Ovary (tissue), 3 donors: Measurements from ENCODE around the gene ATXN1.

Experiments
- CTCF ChIP-seq, 3 donors: fragments of 450-650 bp in 2 of 3; fragments of 200-600 bp in 1 of 3; IDR thresholded peaks; one replicate each; pipeline versions ENCODE4 v1.5.1 to v1.8.0; 2016 to 2022; ENCODE audit warnings: antibody characterized with exemption in 3 of 3, mild to moderate bottlenecking in 1 of 3
- EP300 ChIP-seq: sonication (generic); formaldehyde crosslinking; IDR thresholded peaks from one replicate; pipeline ENCODE4 v1.6.1; 2017; ENCODE audit warnings: antibody characterized with exemption
- donor health status: DM: no; HTN: no; CAD: no.

- no peak for TF ChIP-seq CTCF (IDR thresholded peaks at IDR 0.05)
- TF ChIP-seq EP300, result no peak
These were observed 438.5 kb downstream of the ATXN1 start for GRCh38 chr6:16322666-16323312.
